GM19351 (cell line): ENCODE results near the gene KPNA5.

Source experiments
- ATAC-seq: cut with Tn5 transposase; IDR thresholded peaks from one replicate; pipeline ENCODE4 v1.9.1; 2021; ENCODE audit warnings: mild to moderate bottlenecking, moderate library complexity; ENCODE audit not compliant: unreplicated experiment

KPNA5 gene

DNA sequence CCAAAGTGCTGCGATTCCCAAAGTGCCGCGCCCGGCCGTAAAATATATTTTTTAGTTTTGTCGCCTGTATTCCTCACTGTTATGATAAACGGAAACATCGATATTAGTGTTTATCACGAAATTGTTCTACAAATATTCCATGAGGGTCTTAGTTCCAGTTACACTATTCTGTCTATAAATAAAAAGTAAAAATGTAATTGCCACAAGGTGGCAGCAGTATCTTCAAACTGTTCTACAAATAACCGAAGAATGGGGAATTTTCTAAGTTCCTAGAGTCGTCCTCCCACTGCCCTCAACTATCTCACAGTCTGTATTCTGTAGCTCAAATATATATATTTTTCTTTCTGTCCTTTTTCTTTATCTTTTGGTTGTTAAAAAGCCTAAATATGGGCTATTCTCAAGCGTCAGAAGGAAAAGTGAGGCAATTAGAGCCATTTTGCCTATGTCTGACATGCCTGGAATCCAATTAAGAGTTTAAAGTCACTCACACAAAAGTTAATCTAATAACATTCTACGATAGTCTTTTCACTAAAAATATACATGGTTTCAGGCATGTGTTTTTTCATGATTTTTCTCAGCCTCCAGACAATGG is 98.7 kb downstream of the KPNA5 start:
- ATAC-seq, result peak; percentile 84

DNA sequence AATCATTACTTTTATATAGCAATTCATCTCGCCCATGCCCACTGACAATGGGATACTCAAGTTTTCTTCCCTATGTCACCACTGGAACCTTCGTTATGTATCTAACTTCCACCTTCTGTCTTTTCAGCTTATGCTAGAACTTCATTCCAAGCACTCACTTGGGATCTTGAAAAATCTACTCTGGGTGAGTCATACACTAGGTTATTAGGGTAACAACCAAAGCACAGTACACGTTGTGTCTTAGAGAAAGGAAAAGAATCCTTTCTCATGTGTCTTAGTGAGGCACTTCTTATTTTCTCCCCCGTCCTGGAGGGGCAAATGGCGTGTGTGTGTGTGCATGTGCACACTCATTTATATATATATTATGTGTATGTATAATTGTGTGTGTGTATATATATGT is 102.8 kb downstream of the KPNA5 start:
- ATAC-seq, result no peak
